ENCODE data around the gene ATOSA.

ATOSA gene

DNA sequence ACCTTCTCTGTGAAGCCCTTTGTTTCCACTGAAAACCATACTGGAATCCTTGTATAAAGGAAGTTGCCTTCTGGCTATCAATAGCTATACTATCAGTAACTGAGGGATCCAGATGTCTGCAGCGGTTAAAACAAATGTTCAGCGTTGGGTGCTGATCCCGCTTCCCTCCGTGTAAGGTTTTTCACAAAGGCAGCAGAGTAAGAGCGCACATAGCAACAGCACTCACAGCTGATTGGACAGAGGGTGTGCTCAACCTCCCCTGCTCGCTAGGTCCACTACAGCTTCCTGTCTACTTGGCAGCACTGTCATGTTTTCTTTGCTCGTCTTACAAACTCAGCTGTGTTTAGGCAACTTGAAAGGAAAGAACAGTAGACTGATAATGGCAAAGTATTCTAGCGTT lies 27.3 kb downstream of the ATOSA start:
- TF ChIP-seq, protein P1, sequence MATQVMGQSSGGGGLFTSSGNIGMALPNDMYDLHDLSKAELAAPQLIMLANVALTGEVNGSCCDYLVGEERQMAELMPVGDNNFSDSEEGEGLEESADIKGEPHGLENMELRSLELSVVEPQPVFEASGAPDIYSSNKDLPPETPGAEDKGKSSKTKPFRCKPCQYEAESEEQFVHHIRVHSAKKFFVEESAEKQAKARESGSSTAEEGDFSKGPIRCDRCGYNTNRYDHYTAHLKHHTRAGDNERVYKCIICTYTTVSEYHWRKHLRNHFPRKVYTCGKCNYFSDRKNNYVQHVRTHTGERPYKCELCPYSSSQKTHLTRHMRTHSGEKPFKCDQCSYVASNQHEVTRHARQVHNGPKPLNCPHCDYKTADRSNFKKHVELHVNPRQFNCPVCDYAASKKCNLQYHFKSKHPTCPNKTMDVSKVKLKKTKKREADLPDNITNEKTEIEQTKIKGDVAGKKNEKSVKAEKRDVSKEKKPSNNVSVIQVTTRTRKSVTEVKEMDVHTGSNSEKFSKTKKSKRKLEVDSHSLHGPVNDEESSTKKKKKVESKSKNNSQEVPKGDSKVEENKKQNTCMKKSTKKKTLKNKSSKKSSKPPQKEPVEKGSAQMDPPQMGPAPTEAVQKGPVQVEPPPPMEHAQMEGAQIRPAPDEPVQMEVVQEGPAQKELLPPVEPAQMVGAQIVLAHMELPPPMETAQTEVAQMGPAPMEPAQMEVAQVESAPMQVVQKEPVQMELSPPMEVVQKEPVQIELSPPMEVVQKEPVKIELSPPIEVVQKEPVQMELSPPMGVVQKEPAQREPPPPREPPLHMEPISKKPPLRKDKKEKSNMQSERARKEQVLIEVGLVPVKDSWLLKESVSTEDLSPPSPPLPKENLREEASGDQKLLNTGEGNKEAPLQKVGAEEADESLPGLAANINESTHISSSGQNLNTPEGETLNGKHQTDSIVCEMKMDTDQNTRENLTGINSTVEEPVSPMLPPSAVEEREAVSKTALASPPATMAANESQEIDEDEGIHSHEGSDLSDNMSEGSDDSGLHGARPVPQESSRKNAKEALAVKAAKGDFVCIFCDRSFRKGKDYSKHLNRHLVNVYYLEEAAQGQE (IDR thresholded peaks at IDR 0.05; ENCODE audit: insufficient read depth in 1 of 2, low read depth in 2 of 2, low read length in 2 of 2) = 0 out of 4 replicates have a peak, but pooled peaks of 1 of the 2 experiments have one; percentile 41
- peak; percentile 87 for TF ChIP-seq FOXP2 (optimal IDR thresholded peaks at IDR 0.05; ENCODE audit: borderline replicate concordance, extremely low read depth, extremely low read length, insufficient read depth)
- TF ChIP-seq SIN3A (IDR thresholded peaks at IDR 0.05; ENCODE audit: borderline replicate concordance, insufficient read depth, low read length) = peak; percentile 99; the same call in 1 of the 2 replicates
- TF ChIP-seq POLR2AphosphoS5 (IDR thresholded peaks at IDR 0.05; ENCODE audit: low read depth, low read length) = peak; percentile 80
- peak; percentile 73; the same call in 1 of the 2 replicates for TF ChIP-seq TAF1 (IDR thresholded peaks at IDR 0.05; ENCODE audit: borderline replicate concordance, insufficient read depth, low read length)

DNA sequence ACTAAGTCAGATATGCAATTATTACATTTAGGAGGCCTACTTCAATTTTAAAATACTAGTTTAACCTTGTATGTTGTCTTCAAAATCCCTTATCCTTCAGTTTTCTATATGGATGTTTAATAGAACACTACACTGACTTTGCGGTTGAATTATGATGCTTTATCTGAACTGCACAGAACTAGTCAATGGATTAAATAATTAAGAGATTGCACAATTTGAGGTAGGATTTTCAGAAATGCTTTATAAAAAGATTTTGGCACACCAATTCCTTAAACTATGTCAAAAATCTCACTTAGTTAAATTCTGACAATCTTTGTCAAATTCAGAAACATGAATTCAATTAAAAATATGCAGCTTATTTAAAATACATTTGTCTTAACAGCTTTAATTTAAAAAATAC lies 28.1 kb downstream of the ATOSA start:
- TF ChIP-seq SIN3A (IDR thresholded peaks at IDR 0.05; ENCODE audit: borderline replicate concordance, insufficient read depth, low read length) = no peak

DNA sequence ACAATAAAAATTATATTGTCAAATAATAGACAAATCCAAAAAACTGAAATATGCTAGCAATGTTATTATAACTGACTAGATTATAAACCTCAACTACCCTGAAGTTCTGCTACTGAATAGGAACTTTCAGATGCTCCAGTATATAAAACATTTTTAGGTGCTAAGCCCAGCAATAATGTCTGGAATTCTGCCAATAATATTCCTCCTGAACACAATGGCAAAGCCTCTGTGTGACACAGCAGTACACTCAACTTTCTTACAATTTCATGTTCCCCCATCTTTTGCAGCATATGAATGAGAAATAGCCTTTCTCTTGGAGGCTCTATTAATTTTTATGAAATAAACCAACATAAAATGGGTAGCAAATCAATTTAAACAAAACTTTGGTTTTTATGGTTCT lies 29.5 kb downstream of the ATOSA start:
- TF ChIP-seq, protein P1 (IDR thresholded peaks at IDR 0.05; ENCODE audit: insufficient read depth in 1 of 2, low read depth in 2 of 2, low read length in 2 of 2) = no peak
- no peak for TF ChIP-seq POLR2AphosphoS5 (IDR thresholded peaks at IDR 0.05; ENCODE audit: low read depth, low read length)
- no peak for TF ChIP-seq FOXP2 (optimal IDR thresholded peaks at IDR 0.05; ENCODE audit: borderline replicate concordance, extremely low read depth, extremely low read length, insufficient read depth)
- TF ChIP-seq SIN3A (IDR thresholded peaks at IDR 0.05; ENCODE audit: borderline replicate concordance, insufficient read depth, low read length) = no peak
- TF ChIP-seq TAF1 (IDR thresholded peaks at IDR 0.05; ENCODE audit: borderline replicate concordance, insufficient read depth, low read length) = no peak

DNA sequence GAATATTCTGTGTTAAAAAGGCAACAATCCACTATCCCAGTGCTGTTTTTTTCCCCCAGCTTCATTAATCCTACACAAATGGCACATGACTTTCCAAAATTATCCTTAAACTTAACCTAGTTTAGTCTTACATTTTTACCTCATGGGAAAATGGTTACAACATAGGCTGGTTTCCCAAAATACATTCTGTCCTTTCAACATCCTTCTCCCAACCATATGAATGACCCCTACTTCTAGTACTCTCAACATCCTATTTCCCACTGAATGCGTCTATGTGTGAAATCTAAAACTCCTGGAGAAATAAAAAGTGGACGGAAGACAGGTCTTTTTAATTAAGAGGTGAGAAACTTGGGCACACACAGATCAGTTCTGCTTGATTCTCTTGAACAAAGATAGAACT lies 33.3 kb downstream of the ATOSA start:
- TF ChIP-seq TAF1 (IDR thresholded peaks at IDR 0.05; ENCODE audit: borderline replicate concordance, insufficient read depth, low read length) = no peak
- no peak for TF ChIP-seq SIN3A (IDR thresholded peaks at IDR 0.05; ENCODE audit: borderline replicate concordance, insufficient read depth, low read length)

DNA sequence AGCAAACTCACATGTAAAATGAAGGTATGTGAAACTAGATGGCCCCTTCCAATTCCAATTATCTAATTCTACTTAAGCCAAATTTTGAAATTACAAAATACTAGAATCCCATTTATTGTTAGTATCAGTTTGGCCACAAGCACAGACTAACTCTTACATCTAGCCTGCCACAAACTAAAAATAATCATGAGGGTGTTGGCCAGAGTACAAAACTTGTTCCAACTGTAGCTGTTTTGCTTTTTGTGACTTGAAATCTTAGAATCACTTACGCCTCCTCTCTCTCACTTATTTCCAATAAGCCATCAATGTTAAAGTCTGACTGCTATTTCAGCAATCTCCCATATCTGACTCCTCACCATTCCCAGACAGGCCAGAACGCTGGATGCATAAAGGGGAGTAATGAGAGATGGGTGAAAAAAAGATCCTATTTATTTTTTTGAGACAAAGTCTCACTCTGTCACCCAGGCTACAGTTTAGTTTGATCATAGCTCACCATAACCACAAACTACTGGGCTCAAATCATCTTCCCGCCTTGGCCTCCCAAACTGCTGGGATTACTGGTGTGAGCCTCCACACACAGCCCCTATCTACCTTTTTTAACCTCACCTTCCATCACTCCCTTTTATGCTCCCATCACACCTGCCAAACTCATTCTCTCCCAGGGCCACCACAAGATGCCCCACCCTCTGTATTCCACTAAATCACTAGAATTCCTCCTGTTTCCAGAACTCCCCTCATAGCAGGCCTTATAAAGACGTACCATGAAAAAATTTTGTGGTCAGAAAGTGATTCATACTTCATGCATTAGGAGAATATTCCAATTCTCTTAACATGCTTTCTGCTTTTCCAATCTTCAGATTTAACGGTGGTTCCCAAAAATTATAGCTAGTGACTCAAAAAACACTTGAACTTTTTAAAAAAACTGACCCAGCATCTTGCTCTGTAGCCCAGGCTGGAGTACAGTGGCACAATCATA lies 36.5 kb downstream of the ATOSA start:
- no peak for TF ChIP-seq SIN3A (IDR thresholded peaks at IDR 0.05; ENCODE audit: borderline replicate concordance, insufficient read depth, low read length)
- TF ChIP-seq FOXP2 (optimal IDR thresholded peaks at IDR 0.05; ENCODE audit: borderline replicate concordance, extremely low read depth, extremely low read length, insufficient read depth) = no peak
- TF ChIP-seq POLR2AphosphoS5 (IDR thresholded peaks at IDR 0.05; ENCODE audit: low read depth, low read length) = no peak
- no peak for TF ChIP-seq TAF1 (IDR thresholded peaks at IDR 0.05; ENCODE audit: borderline replicate concordance, insufficient read depth, low read length)
- TF ChIP-seq, protein P1 (IDR thresholded peaks at IDR 0.05; ENCODE audit: insufficient read depth in 1 of 2, low read depth in 2 of 2, low read length in 2 of 2) = no peak

DNA sequence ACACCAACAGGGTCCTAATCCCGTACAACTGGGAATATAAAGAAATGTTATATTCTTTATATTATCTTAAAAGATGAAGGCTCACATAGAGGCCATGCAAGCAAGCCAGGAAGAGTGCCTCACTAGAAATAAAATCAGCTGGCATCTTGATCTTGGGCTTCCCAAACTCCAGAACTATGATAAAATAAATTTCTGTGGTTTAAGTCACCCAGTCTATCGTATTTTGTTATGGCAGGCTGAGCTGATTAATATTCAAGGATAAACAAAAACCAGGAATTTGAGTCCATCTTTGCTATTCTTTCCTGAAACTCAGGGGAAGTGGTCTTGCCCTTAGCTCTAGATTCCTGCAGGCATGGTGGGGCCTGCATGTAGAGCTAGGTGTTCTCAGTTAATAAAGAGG lies 42.7 kb downstream of the ATOSA start:
- no peak for TF ChIP-seq SIN3A (IDR thresholded peaks at IDR 0.05; ENCODE audit: borderline replicate concordance, insufficient read depth, low read length)
- no peak for TF ChIP-seq TAF1 (IDR thresholded peaks at IDR 0.05; ENCODE audit: borderline replicate concordance, insufficient read depth, low read length)
- TF ChIP-seq, protein P1 (IDR thresholded peaks at IDR 0.05; ENCODE audit: insufficient read depth in 1 of 2, low read depth in 2 of 2, low read length in 2 of 2) = no peak
- no peak for TF ChIP-seq FOXP2 (optimal IDR thresholded peaks at IDR 0.05; ENCODE audit: borderline replicate concordance, extremely low read depth, extremely low read length, insufficient read depth)
- no peak for TF ChIP-seq POLR2AphosphoS5 (IDR thresholded peaks at IDR 0.05; ENCODE audit: low read depth, low read length)
